Measurements from ENCODE around the gene BSPRY.

DNA sequence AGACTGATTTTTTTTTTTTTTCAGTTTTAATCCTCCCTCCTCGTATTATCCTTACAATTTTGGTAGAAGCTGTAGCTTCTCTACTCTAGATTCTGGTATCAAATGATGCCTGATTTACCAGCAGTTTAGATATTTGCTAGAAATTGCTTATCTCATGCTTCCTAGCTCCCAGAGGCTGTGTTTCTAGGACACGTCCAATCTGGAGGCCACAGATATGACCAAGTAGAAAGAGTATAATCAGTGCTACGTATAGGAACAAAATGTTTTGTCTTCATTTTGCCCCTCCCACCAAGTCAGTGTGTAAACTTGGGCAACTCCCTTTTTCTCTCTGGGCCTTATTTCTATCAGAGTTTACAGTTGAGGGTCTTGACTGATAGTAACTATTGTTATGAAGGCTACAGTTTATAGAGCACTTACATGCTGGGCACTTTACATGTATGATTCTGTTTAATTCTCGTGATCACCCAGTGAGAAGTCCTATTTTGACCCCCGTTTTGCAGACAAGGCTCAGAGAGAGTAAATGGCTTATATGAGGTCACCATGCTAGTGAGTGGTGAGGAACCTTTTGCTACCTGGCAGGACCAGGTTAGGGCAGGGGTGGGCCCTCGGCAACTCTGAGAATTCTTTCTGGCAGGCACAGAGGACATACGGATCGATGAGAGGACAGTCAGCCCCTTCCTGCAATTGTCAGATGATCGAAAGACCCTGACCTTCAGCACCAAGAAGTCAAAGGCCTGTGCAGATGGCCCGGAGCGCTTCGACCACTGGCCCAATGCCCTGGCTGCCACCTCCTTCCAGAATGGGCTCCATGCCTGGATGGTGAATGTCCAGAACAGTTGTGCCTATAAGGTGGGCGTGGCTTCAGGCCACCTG is 19.9 kb downstream of the BSPRY start:
- TF ChIP-seq, protein P1, sequence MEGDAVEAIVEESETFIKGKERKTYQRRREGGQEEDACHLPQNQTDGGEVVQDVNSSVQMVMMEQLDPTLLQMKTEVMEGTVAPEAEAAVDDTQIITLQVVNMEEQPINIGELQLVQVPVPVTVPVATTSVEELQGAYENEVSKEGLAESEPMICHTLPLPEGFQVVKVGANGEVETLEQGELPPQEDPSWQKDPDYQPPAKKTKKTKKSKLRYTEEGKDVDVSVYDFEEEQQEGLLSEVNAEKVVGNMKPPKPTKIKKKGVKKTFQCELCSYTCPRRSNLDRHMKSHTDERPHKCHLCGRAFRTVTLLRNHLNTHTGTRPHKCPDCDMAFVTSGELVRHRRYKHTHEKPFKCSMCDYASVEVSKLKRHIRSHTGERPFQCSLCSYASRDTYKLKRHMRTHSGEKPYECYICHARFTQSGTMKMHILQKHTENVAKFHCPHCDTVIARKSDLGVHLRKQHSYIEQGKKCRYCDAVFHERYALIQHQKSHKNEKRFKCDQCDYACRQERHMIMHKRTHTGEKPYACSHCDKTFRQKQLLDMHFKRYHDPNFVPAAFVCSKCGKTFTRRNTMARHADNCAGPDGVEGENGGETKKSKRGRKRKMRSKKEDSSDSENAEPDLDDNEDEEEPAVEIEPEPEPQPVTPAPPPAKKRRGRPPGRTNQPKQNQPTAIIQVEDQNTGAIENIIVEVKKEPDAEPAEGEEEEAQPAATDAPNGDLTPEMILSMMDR (IDR thresholded peaks at IDR 0.05) = no peak
- TF ChIP-seq POLR2A (IDR thresholded peaks at IDR 0.05; ENCODE audit: low read depth) = no peak
- no peak for TF ChIP-seq EP300 (IDR thresholded peaks at IDR 0.05)
